ENCODE results near the gene PRICKLE1. TPM values are rescaled to one million over a fixed set of nuclear protein-coding genes. Genes with fewer than 3 reads are reported as not detected.

Gene PRICKLE1
- total RNA-seq, 1 donor from 2014 or later = 30.6 TPM

DNA sequence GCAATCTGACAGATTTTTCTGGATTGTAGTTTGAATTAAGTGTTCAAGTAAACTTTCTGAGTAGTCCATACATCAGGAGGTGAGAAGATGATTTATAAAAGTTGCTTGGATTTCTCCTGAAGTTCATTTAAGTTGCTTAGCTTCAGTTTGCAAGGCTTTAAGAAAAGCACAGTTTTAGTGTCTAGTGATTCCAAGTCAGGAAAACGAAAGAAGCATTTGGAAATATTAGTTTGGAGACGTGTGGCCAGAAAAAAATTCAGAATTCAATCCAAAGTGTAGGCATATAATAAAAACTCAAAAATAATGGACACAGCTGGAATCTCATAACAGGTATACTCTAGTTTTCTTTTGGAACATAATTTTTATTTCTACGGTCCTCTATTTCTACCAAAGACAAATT is 25.5 kb upstream of the PRICKLE1 start:
- Mint-ChIP-seq H3K4me3 (ENCODE audit: unreplicated experiment) (no peak overlapping the region), H3K27me3 (ENCODE audit: unreplicated experiment) (no peaks in the 10 kb centered on the region), H3K9me3 (ENCODE audit: unreplicated experiment) (peaks cover 22% of the 10 kb centered on the region), H3K4me1 (ENCODE audit: unreplicated experiment) (peaks cover 20% of the 10 kb centered on the region), H3K36me3 (ENCODE audit: unreplicated experiment) (peaks cover 2% of the 10 kb centered on the region), H3K27ac (ENCODE audit: unreplicated experiment) (no peak overlapping the region)
- TF ChIP-seq, protein P1, sequence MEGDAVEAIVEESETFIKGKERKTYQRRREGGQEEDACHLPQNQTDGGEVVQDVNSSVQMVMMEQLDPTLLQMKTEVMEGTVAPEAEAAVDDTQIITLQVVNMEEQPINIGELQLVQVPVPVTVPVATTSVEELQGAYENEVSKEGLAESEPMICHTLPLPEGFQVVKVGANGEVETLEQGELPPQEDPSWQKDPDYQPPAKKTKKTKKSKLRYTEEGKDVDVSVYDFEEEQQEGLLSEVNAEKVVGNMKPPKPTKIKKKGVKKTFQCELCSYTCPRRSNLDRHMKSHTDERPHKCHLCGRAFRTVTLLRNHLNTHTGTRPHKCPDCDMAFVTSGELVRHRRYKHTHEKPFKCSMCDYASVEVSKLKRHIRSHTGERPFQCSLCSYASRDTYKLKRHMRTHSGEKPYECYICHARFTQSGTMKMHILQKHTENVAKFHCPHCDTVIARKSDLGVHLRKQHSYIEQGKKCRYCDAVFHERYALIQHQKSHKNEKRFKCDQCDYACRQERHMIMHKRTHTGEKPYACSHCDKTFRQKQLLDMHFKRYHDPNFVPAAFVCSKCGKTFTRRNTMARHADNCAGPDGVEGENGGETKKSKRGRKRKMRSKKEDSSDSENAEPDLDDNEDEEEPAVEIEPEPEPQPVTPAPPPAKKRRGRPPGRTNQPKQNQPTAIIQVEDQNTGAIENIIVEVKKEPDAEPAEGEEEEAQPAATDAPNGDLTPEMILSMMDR (IDR thresholded peaks at IDR 0.05) = no peak
- DNase-seq (ENCODE audit: extremely low spot score, unreplicated experiment) = no peak

- no peak for DNase-seq (ENCODE audit: extremely low spot score, unreplicated experiment)
- Mint-ChIP-seq H3K27me3 (ENCODE audit: unreplicated experiment) (peaks cover 2% of the 10 kb centered on the region), H3K4me3 (ENCODE audit: unreplicated experiment) (no peak overlapping the region), H3K36me3 (ENCODE audit: unreplicated experiment) (no peaks in the 10 kb centered on the region), H3K4me1 (ENCODE audit: unreplicated experiment) (peaks cover 20% of the 10 kb centered on the region), H3K27ac (ENCODE audit: unreplicated experiment) (peak overlapping the region; percentile 69), H3K9me3 (ENCODE audit: unreplicated experiment) (peaks cover 9% of the 10 kb centered on the region)
- TF ChIP-seq, protein P1 (IDR thresholded peaks at IDR 0.05) = no peak
Measured at GRCh38 chr12:42612231-42612613, 22.7 kb upstream of the PRICKLE1 start.

DNA sequence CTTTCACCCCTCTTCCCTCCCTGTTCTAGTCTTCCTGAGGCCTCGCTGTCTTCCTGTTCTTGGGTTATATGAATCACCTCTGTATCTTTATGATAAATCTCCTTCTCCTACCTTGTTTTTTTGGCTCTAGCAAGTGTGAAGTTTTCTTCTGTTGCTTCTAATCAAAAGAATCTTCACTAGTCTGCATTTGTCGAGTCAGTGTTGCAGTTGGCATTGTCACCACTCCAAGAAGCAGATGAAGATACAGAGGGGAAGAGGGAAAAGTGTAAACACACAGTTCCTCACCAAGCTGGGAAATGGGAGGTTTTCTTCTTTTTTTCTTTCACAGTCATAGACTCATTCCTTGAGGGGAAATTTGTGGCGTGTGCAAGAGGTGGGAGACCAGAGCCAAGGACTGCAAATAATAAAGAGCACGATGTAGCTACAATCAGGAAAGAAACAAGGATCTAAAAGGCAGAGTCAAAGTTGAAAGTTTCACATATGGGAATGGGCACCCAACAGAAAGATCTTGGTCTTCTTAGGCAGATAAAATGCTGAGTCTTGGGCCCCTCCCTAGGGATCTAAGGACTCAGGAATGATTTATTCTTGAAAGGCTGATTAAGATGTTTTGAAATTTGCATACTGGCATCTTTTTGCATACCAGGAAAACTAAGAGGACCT is 22.2 kb upstream of the PRICKLE1 start:
- TF ChIP-seq, protein P1 (IDR thresholded peaks at IDR 0.05) = no peak
- Mint-ChIP-seq H3K36me3 (ENCODE audit: unreplicated experiment) (no peaks in the 10 kb centered on the region), H3K4me3 (ENCODE audit: unreplicated experiment) (no peak overlapping the region), H3K27ac (ENCODE audit: unreplicated experiment) (peak overlapping the region; percentile 69), H3K4me1 (ENCODE audit: unreplicated experiment) (peaks cover 20% of the 10 kb centered on the region), H3K27me3 (ENCODE audit: unreplicated experiment) (peaks cover 6% of the 10 kb centered on the region), H3K9me3 (ENCODE audit: unreplicated experiment) (peaks cover 5% of the 10 kb centered on the region)
- no peak for DNase-seq (ENCODE audit: extremely low spot score, unreplicated experiment)

DNA sequence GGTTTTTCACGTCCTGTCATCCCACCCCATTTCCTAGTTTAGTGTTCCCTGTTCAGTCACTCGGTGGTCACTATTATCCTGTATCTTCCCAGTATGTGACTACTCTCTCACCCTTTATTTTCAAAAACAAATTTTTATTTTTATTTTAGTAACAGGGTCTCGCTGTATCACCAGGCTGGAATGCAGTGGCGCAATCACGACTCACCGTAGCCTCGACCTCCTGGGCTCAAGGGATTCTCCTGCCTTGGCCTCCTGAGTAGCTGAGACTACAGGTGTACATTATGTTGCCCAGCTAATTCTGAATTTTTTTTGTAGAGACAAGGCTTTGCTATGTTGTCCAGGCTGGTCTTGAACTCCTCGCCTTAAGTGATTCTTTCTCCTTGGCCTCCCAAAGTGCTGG is 20.1 kb upstream of the PRICKLE1 start:
- DNase-seq (ENCODE audit: extremely low spot score, unreplicated experiment) = no peak
- TF ChIP-seq, protein P1 (IDR thresholded peaks at IDR 0.05) = no peak
- H3K27me3 Mint-ChIP-seq (ENCODE audit: unreplicated experiment) = peaks cover 6% of the 10 kb centered on the region
- no peak overlapping the region for H3K4me3 Mint-ChIP-seq (ENCODE audit: unreplicated experiment)
- no peaks in the 10 kb centered on the region for H3K36me3 Mint-ChIP-seq (ENCODE audit: unreplicated experiment)
- peaks cover 18% of the 10 kb centered on the region for H3K4me1 Mint-ChIP-seq (ENCODE audit: unreplicated experiment)
- no peak overlapping the region for H3K27ac Mint-ChIP-seq (ENCODE audit: unreplicated experiment)
- no peaks in the 10 kb centered on the region for H3K9me3 Mint-ChIP-seq (ENCODE audit: unreplicated experiment)

- Mint-ChIP-seq H3K4me3 (ENCODE audit: unreplicated experiment) (no peak overlapping the region), H3K27ac (ENCODE audit: unreplicated experiment) (no peak overlapping the region), H3K36me3 (ENCODE audit: unreplicated experiment) (no peaks in the 10 kb centered on the region), H3K4me1 (ENCODE audit: unreplicated experiment) (peaks cover 17% of the 10 kb centered on the region), H3K27me3 (ENCODE audit: unreplicated experiment) (peaks cover 13% of the 10 kb centered on the region), H3K9me3 (ENCODE audit: unreplicated experiment) (no peaks in the 10 kb centered on the region)
- DNase-seq (ENCODE audit: extremely low spot score, unreplicated experiment) = no peak
- TF ChIP-seq, protein P1 (IDR thresholded peaks at IDR 0.05) = no peak
Measured at GRCh38 chr12:42608196-42608825, 18.8 kb upstream of the PRICKLE1 start.
